KMS-11 (cell line): Measurements from ENCODE around the gene MSMO1.

ENCODE experiments used
- H2AFZ ChIP-seq: fragments of 200-600 bp; sonication (generic); 2 replicates; pipeline ENCODE4 v1.6.1; 2016; ENCODE audit warnings: antibody characterized with exemption, mixed run types, low read depth
- H3K27ac ChIP-seq: fragments of 200-600 bp; sonication (generic); 2 replicates; pipeline ENCODE4 v1.6.1; 2016; ENCODE audit warnings: mild to moderate bottlenecking, mixed run types
- H3K27me3 ChIP-seq: fragments of 200-600 bp; sonication (generic); 2 replicates; pipeline ENCODE4 v1.6.1; 2017; ENCODE audit warnings: mild to moderate bottlenecking, low read depth, mixed run types, moderate library complexity; ENCODE audit not compliant: insufficient read depth
- H3K36me3 ChIP-seq: fragments of 200-600 bp; sonication (generic); 2 replicates; pipeline ENCODE4 v1.6.1; 2017; ENCODE audit warnings: mild to moderate bottlenecking, mixed run types; ENCODE audit not compliant: insufficient read depth
- H3K4me1 ChIP-seq: fragments of 200-600 bp; sonication (generic); 2 replicates; pipeline ENCODE4 v1.6.1; 2016; ENCODE audit warnings: mild to moderate bottlenecking, low read depth, mixed run types; ENCODE audit not compliant: poor library complexity, severe bottlenecking
- H3K4me2 ChIP-seq: fragments of 200-600 bp; sonication (generic); 2 replicates; pipeline ENCODE4 v1.7.0; 2016; ENCODE audit warnings: mild to moderate bottlenecking, mixed run types
- H3K4me3 ChIP-seq: fragments of 200-600 bp; sonication (generic); IDR thresholded peaks from 2 replicates; pipeline ENCODE4 v1.6.1; 2017; ENCODE audit warnings: low read depth, low read length, mixed read lengths; ENCODE audit not compliant: insufficient read depth
- H3K79me2 ChIP-seq: fragments of 200-600 bp; sonication (generic); 2 replicates; pipeline ENCODE4 v1.6.1; 2016; ENCODE audit warnings: low read depth, mixed run types; ENCODE audit not compliant: insufficient read depth
- H3K9ac ChIP-seq: fragments of 200-600 bp; sonication (generic); 2 replicates; pipeline ENCODE4 v1.6.1; 2016; ENCODE audit warnings: mild to moderate bottlenecking, mixed run types
- H4K20me1 ChIP-seq: fragments of 200-600 bp; sonication (generic); 2 replicates; pipeline ENCODE4 v1.6.1; 2016; ENCODE audit warnings: mild to moderate bottlenecking, mixed run types; ENCODE audit not compliant: insufficient read depth
- CTCF ChIP-seq: fragments of 200-600 bp; sonication (generic); conservative IDR thresholded peaks from 2 replicates; pipeline ENCODE4 v1.6.1; 2017; ENCODE audit warnings: low read depth, mild to moderate bottlenecking, antibody characterized with exemption, low read length, moderate library complexity, mixed read lengths

MSMO1 gene

DNA sequence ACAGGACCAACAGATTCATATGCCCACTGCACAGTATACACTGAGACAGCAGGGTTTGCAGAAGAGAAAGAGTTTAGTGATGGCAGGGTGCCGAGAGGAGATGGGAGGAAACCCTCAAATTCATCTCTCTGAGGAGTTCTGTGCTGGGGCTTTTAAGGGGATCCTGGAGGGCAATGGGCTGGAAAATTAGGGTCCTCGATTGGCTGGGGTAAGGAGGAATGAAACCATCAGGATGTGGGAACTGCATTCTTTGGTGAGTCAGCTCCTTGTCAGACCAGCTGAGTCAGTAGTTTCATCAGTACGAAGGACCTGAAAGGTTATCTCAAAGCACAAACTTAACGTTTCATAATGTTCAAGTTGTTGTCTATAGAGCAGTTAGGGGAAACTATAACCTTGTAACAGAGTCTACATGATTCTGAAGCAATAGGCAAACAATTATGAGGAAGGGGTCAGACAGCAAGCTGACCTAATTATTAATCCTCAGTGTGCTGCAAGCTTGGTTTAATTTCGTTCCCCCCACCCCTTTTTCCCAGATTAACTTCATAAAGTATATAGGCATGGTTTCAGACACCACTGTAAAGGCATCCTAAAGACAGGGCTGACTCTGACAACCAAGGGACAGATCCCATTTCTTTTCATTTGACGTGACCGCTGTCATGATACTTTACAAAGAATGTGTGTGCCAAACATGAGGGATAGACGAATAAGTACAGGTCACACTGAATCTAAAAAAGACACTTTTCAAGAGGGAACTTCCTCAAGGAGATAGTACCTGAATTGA, 1.5 kb upstream of the MSMO1 start:
- H3K27ac ChIP-seq = peak overlapping the region; percentile 61; the same call in 1 of the 2 replicates
- H3K79me2 ChIP-seq = peaks cover 32% of the 10 kb centered on the region
- peaks cover 43% of the 10 kb centered on the region for H3K4me1 ChIP-seq
- no peaks in the 10 kb centered on the region for H3K36me3 ChIP-seq
- no peak for TF ChIP-seq CTCF
- peak overlapping the region; percentile 75 for H3K4me2 ChIP-seq
- no peaks in the 10 kb centered on the region for H3K27me3 ChIP-seq
- peaks cover 13% of the 10 kb centered on the region; the same call in 1 of the 2 replicates for H4K20me1 ChIP-seq
- no peak overlapping the region for H3K9ac ChIP-seq
- no peak overlapping the region for H3K4me3 ChIP-seq
- peak overlapping the region; percentile 94 for H2AFZ ChIP-seq

DNA sequence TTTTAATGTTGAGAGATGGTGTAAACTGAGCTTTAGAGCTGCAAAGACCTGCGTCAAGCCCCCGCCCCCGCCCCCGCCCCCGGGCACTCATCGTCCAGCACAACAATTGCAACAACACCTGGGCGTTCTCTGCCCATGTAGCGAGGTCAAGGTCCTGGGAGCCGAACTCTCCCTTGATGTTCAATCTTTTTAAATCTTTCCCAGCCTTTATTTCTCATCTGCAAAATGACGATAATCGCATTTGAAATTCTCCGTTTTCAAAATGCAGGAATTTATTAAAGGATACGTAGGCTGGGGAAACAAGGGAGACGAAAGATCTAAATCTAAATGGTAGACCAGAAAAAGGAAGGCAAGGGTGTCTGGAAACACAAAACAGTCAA, 648 bp upstream of the MSMO1 start:
- Histone ChIP-seq H3K4me3 (no peak overlapping the region), H3K36me3 (no peaks in the 10 kb centered on the region), H3K79me2 (peaks cover 41% of the 10 kb centered on the region), H3K27ac (peak overlapping the region; percentile 61), H3K27me3 (no peaks in the 10 kb centered on the region), H2AFZ (peak overlapping the region; percentile 94), H3K9ac (peak overlapping the region; percentile 46; the same call in 1 of the 2 replicates), H3K4me1 (peaks cover 51% of the 10 kb centered on the region), H4K20me1 (peaks cover 13% of the 10 kb centered on the region; the same call in 1 of the 2 replicates), H3K4me2 (peak overlapping the region; percentile 75)
- TF ChIP-seq CTCF = no peak

DNA sequence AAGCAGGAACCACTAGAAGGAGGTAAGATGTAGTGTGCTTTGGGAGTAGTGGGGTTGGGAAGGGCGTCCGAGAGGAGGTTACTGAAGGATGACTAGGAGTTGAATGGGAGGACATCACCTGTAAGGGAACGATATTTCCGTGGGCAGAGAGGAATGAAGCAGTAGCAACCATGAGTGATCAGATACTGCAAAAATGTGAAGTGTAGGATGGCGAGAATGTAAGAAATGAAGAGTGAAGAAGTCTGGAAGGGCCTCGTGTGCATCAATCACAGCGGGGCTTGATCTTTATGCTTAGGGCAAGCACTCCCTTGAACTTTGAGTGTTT, 594 bp downstream of the MSMO1 start:
- Histone ChIP-seq H3K79me2 (peaks cover 53% of the 10 kb centered on the region), H2AFZ (peak overlapping the region; percentile 43; the same call in 1 of the 2 replicates), H3K36me3 (0 out of 2 replicates have a peak, but pooled peaks cover under 1% of the 10 kb centered on the region), H3K27ac (peak overlapping the region; percentile 12), H3K4me2 (peak overlapping the region; percentile 74), H3K4me3 (peak overlapping the region; percentile 41), H3K27me3 (no peaks in the 10 kb centered on the region), H3K9ac (peak overlapping the region; percentile 45; the same call in 1 of the 2 replicates), H4K20me1 (peaks cover 22% of the 10 kb centered on the region; the same call in 1 of the 2 replicates), H3K4me1 (peaks cover 62% of the 10 kb centered on the region)
- no peak for TF ChIP-seq CTCF

GRCh38 chr4:165328708-165329107, 1.2 kb downstream of the MSMO1 start:
- Histone ChIP-seq H3K4me3 (no peak overlapping the region), H2AFZ (no peak overlapping the region), H3K27me3 (no peaks in the 10 kb centered on the region), H3K36me3 (0 out of 2 replicates have a peak, but pooled peaks cover 4% of the 10 kb centered on the region), H3K79me2 (peaks cover 59% of the 10 kb centered on the region), H3K4me1 (peaks cover 62% of the 10 kb centered on the region), H3K9ac (peak overlapping the region; percentile 45; the same call in 1 of the 2 replicates), H3K27ac (no peak overlapping the region; the same call in 1 of the 2 replicates), H4K20me1 (peaks cover 22% of the 10 kb centered on the region; the same call in 1 of the 2 replicates), H3K4me2 (peak overlapping the region; percentile 74)
- TF ChIP-seq CTCF = no peak
